Neuronal stem cell (in vitro differentiated cells): ENCODE results near the gene ZNF488.

Experiments
- DNase-seq: peaks from one replicate; pipeline ENCODE4 v3.0.0-alpha.2; 2013; ENCODE audit warnings: low spot score
- H2AFZ ChIP-seq: one replicate; pipeline ENCODE4 v1.6.1; 2013; ENCODE audit warnings: mild to moderate bottlenecking, low read length, inconsistent platforms
- H2AK5ac ChIP-seq: 2 replicates; pipeline ENCODE4 v1.6.1; 2013; ENCODE audit warnings: low read depth, mild to moderate bottlenecking, inconsistent platforms, low read length, moderate library complexity, mixed read lengths
- H2BK120ac ChIP-seq: 2 replicates; pipeline ENCODE4 v1.6.1; 2013; ENCODE audit warnings: low read depth, mild to moderate bottlenecking, inconsistent platforms, low read length, moderate library complexity, mixed read lengths
- H2BK12ac ChIP-seq: one replicate; pipeline ENCODE4 v1.6.1; 2013; ENCODE audit warnings: low read length, inconsistent platforms
- H2BK15ac ChIP-seq: 2 replicates; pipeline ENCODE4 v1.6.1; 2013; ENCODE audit warnings: mild to moderate bottlenecking, low read length, inconsistent platforms, mixed read lengths
- H2BK5ac ChIP-seq: one replicate; pipeline ENCODE4 v1.6.1; 2013; ENCODE audit warnings: inconsistent platforms, mild to moderate bottlenecking, low read length, moderate library complexity
- H3K14ac ChIP-seq: one replicate; pipeline ENCODE4 v1.6.1; 2013; ENCODE audit warnings: low read length, inconsistent platforms
- H3K18ac ChIP-seq: 2 replicates; pipeline ENCODE4 v1.6.1; 2013; ENCODE audit warnings: low read length, inconsistent platforms
- H3K23ac ChIP-seq: 2 replicates; pipeline ENCODE4 v1.6.1; 2013; ENCODE audit warnings: low read depth, mild to moderate bottlenecking, mixed read lengths, low read length, inconsistent platforms; ENCODE audit not compliant: poor library complexity
- H3K27ac ChIP-seq: replicated peaks from 3 replicates; pipeline ENCODE4 v1.5.1; 2013; ENCODE audit warnings: low read length, inconsistent platforms
- H3K27me3 ChIP-seq, 3 experiments: 2 replicates each; pipeline ENCODE4 v1.6.1; 2013; ENCODE audit warnings: low read length in 3 of 3, mild to moderate bottlenecking in 2 of 3, inconsistent platforms in 1 of 3, low read depth in 1 of 3, mixed read lengths in 1 of 3, moderate library complexity in 1 of 3; ENCODE audit not compliant: control insufficient read depth in 3 of 3, insufficient read depth in 3 of 3
- H3K36me3 ChIP-seq, 2 donors: replicated peaks in 1 of 2; 2 replicates each; pipeline ENCODE4 v1.6.1; 2013; ENCODE audit warnings: low read length in 2 of 2; ENCODE audit not compliant: control insufficient read depth in 2 of 2, insufficient read depth in 2 of 2
- H3K4ac ChIP-seq: 2 replicates; pipeline ENCODE4 v1.6.1; 2013; ENCODE audit warnings: inconsistent platforms, mild to moderate bottlenecking, low read length, moderate library complexity
- H3K4me1 ChIP-seq, 2 donors: 1 replicate in 1 of 2; 2 replicates in 1 of 2; pipeline ENCODE4 v1.6.1; 2013; ENCODE audit warnings: low read length in 2 of 2, low read depth in 1 of 2; ENCODE audit not compliant: control insufficient read depth in 2 of 2, insufficient read depth in 1 of 2
- H3K4me2 ChIP-seq: one replicate; pipeline ENCODE4 v1.6.1; 2013; ENCODE audit warnings: mild to moderate bottlenecking, low read length, inconsistent platforms; ENCODE audit not compliant: insufficient read depth, poor library complexity, severe bottlenecking
- H3K4me3 ChIP-seq, 2 donors: 2 replicates each; pipeline ENCODE4 v1.5.1; 2013; ENCODE audit warnings: low read length in 2 of 2, mild to moderate bottlenecking in 2 of 2, inconsistent platforms in 1 of 2, moderate library complexity in 1 of 2
- H3K79me1 ChIP-seq: one replicate; pipeline ENCODE4 v1.6.1; 2013; ENCODE audit warnings: low read depth, mild to moderate bottlenecking, inconsistent platforms, low read length, moderate library complexity
- H3K9ac ChIP-seq: one replicate; pipeline ENCODE4 v1.6.1; 2013; ENCODE audit warnings: mild to moderate bottlenecking, low read depth, low read length, inconsistent platforms; ENCODE audit not compliant: poor library complexity
- H3K9me3 ChIP-seq, 2 donors: replicated peaks in 1 of 2; 2 replicates each; pipeline versions ENCODE3 to v1.6.1; 2013; ENCODE audit warnings: low read length in 2 of 2, mild to moderate bottlenecking in 2 of 2, inconsistent platforms in 1 of 2, low read depth in 1 of 2, mixed read lengths in 1 of 2, moderate library complexity in 1 of 2; ENCODE audit not compliant: control insufficient read depth in 2 of 2, insufficient read depth in 1 of 2
- H4K8ac ChIP-seq: one replicate; pipeline ENCODE4 v1.6.1; 2013; ENCODE audit warnings: low read depth, mild to moderate bottlenecking, inconsistent platforms, low read length, moderate library complexity
- H4K91ac ChIP-seq: one replicate; pipeline ENCODE4 v1.6.1; 2013; ENCODE audit warnings: low read length, low read depth, mild to moderate bottlenecking, inconsistent platforms; ENCODE audit not compliant: poor library complexity
- WGBS, 2 donors: extraction: QIAGEN DNeasy Blood & Tissue Kit; methylation state at CpG; one replicate each; pipeline ENCODE4 v1.1.7; 2013; ENCODE audit warnings: missing lambda C conversion rate in 2 of 2, mixed read lengths in 1 of 2; ENCODE audit not compliant: insufficient read length in 2 of 2, insufficient replicate concordance in 1 of 2; ENCODE audit errors: extremely low coverage in 2 of 2; 5-methylcytosine and 5-hydroxymethylcytosine counted together

Gene ZNF488

DNA sequence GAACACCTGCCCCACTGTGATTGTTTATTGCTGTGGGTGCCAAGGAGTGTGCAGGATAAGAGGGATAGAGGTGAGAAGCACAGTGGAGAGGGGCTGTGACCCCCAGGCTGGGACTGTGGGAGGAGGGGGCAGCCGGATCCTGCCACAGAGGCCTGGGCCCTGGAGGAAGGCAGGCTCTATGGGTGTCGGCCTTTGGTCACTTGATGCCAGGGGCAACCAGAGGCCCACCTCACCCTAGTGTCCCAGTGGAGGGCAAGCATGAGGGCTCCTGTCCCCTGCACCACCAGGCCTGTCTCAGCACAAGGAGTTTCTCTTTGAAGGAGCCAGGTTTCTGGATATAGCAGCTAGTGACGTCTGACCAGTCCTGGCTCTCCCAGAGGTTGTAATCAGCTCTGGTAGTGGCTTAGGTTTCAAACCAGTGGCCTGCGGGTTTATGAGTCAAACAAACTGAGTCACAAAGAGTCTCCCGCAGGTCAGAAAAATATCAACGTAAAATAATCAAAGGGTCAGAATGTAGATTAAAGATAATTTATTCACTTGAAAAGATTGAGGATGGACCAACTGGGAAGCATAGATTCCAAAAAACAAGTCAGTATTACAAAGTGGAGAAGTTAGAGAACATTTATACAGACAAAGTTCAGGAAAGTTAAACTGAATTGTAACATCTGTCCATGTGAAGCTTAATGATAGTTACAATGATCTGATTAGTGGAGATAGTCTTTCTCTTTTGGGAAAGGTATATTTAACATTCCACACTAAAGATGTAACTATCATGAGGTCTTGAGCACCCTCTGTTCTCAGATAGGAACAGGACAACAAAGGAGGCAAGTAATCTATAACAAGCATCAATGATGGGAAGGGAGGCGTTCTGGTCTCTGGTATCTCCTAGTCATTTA is 37.2 kb upstream of the ZNF488 start:
- peak overlapping the region; percentile 68 for H2BK15ac ChIP-seq
- no peak overlapping the region for H3K4ac ChIP-seq
- H3K9ac ChIP-seq = no peak overlapping the region
- H3K9me3 ChIP-seq = no peaks in the 10 kb centered on the region
- no peak overlapping the region for H2BK5ac ChIP-seq
- H3K36me3 ChIP-seq = no peaks in the 10 kb centered on the region
- peak overlapping the region; percentile 87 for H4K8ac ChIP-seq
- H3K4me1 ChIP-seq = peaks cover 4 to 10% of the 10 kb centered on the region in 2 donors
- H3K27me3 ChIP-seq = peaks cover 0 to 3% (median 0%) of the 10 kb centered on the region in 3 experiments
- H2AFZ ChIP-seq = peak overlapping the region; percentile 86
- no peak for DNase-seq
- H3K4me3 ChIP-seq = peak overlapping the region in 1 of 2 donors; percentile 2
- H4K91ac ChIP-seq = peak overlapping the region; percentile 79
- no peak overlapping the region for H3K4me2 ChIP-seq
- peak overlapping the region; percentile 26 for H3K23ac ChIP-seq
- H2BK12ac ChIP-seq = peak overlapping the region; percentile 65
- H2AK5ac ChIP-seq = peak overlapping the region; percentile 80
- no peak overlapping the region for H3K27ac ChIP-seq
- no CpG with 5 or more reads among the region's 7 CpGs for WGBS, 2 donors
- peak overlapping the region; percentile 73 for H3K18ac ChIP-seq
- peaks cover 4% of the 10 kb centered on the region for H3K79me1 ChIP-seq
- peak overlapping the region; percentile 83 for H3K14ac ChIP-seq
- H2BK120ac ChIP-seq = peak overlapping the region; percentile 69

DNA sequence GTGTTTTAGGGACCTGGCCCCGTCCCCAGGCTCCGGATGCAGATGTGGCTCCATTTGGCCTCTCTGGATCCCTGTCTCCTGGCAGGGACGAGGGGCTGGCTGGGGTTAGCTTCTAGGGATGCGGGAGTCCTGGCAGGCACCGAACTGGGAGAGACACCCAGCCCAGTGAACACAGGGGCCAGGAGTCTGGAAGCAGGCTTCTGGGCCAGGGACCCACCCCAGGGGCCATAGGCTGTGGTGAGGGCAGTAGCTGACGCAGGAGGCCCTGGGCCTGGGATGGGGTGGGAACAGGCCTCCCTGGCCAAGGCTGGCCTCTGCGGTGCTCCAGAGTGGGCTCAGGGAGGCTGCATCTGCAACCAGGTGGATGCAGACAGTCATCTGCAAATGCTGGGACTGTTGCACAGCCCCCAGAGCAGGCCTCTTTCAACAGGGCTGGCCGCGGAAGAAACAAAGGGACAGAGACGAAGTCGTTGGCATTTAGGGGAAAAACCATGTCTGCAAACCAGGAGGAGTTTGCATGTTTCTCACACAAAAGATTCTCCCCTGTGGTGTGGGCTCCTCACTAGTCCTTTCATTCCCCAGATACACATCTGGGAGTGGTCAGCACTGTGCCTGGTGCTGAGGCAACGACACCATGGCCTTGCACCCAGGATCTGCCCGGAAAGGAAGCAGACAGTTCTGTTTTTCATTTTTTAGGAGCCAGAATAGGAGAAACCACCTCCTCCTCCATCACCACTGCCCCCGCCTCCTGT is 36.4 kb upstream of the ZNF488 start:
- no peak overlapping the region for H3K4me3 ChIP-seq
- H3K4me2 ChIP-seq = no peak overlapping the region
- H3K23ac ChIP-seq = peak overlapping the region; percentile 26
- H2AK5ac ChIP-seq = peak overlapping the region; percentile 80
- no peak for DNase-seq
- H2AFZ ChIP-seq = peak overlapping the region; percentile 86
- H3K14ac ChIP-seq = peak overlapping the region; percentile 83
- H3K4me1 ChIP-seq = peaks cover 4 to 10% of the 10 kb centered on the region in 2 donors
- H3K27ac ChIP-seq = no peak overlapping the region
- H2BK15ac ChIP-seq = peak overlapping the region; percentile 68
- H4K91ac ChIP-seq = peak overlapping the region; percentile 79
- H3K4ac ChIP-seq = no peak overlapping the region
- peaks cover 0 to 2% of the 10 kb centered on the region in 2 donors for H3K9me3 ChIP-seq
- H2BK120ac ChIP-seq = peak overlapping the region; percentile 69
- H4K8ac ChIP-seq = peak overlapping the region; percentile 87
- H3K9ac ChIP-seq = no peak overlapping the region
- WGBS, 2 donors = no CpG with 5 or more reads among the region's 14 CpGs
- H3K36me3 ChIP-seq = no peaks in the 10 kb centered on the region
- H3K18ac ChIP-seq = peak overlapping the region; percentile 89
- H2BK12ac ChIP-seq = peak overlapping the region; percentile 65
- H2BK5ac ChIP-seq = peak overlapping the region; percentile 72
- H3K27me3 ChIP-seq = peaks cover 0 to 3% (median 0%) of the 10 kb centered on the region in 3 experiments
- H3K79me1 ChIP-seq = peaks cover 4% of the 10 kb centered on the region

DNA sequence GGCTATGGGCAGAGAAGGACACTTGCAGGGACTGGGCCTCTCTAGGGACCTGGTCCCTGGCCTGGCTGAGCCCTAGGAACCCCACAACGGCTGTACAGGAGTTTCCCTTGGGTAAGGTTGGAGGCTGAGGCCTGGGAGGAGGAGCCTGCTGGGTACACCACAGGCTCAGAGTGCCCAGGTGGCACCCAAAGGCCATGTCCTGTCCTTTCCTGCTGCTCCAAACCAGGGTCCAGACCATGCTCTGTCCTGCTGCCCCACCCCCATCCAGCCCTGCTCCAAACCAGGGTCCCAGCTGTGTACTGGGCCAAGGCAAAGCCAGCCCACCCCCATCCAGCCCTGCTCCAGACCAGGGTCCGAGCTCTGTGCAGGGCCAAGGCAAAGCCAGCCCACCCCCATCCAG is 35.3 kb upstream of the ZNF488 start:
- no peak overlapping the region for H3K23ac ChIP-seq
- WGBS, 2 donors = no CpG with 5 or more reads among the region's 2 CpGs
- H3K79me1 ChIP-seq = peaks cover 4% of the 10 kb centered on the region
- H2AFZ ChIP-seq = no peak overlapping the region
- H2BK120ac ChIP-seq = no peak overlapping the region
- no peak overlapping the region for H3K4ac ChIP-seq
- peak overlapping the region; percentile 47 for H2AK5ac ChIP-seq
- no peak for DNase-seq
- H3K4me3 ChIP-seq = no peak overlapping the region
- no peak overlapping the region for H2BK12ac ChIP-seq
- peaks cover 4 to 10% of the 10 kb centered on the region in 2 donors for H3K4me1 ChIP-seq
- peak overlapping the region; percentile 42 for H3K18ac ChIP-seq
- H3K9ac ChIP-seq = no peak overlapping the region
- H4K91ac ChIP-seq = no peak overlapping the region
- no peak overlapping the region for H3K14ac ChIP-seq
- peaks cover 0 to 3% (median 0%) of the 10 kb centered on the region in 3 experiments for H3K27me3 ChIP-seq
- no peak overlapping the region for H3K27ac ChIP-seq
- H3K4me2 ChIP-seq = no peak overlapping the region
- peak overlapping the region; percentile 46 for H2BK15ac ChIP-seq
- H4K8ac ChIP-seq = no peak overlapping the region
- H2BK5ac ChIP-seq = no peak overlapping the region
- no peaks in the 10 kb centered on the region for H3K36me3 ChIP-seq
- H3K9me3 ChIP-seq = peaks cover 0 to 2% of the 10 kb centered on the region in 2 donors

DNA sequence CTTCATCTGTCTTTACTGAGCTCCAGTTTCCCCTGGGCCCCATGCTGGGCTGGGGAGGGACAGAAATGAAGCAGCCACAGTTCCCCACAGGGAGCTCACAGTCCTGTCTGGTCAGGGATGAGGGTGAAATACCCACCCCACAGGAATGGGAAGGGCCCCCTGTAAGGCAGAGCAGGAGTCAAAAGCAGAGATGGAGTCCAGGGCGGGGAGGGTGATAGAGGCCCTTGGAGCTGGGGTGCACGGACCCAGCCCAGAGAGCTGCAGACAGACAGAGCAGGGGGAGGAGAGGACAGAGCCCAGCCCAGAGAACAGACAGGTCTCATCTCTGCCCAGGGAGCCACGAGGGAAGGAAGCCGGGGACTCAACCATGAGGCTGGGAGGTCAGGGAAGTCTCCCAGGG is 34.9 kb upstream of the ZNF488 start:
- no peak overlapping the region for H3K4ac ChIP-seq
- H3K79me1 ChIP-seq = peaks cover 4% of the 10 kb centered on the region
- H4K91ac ChIP-seq = no peak overlapping the region
- no peak overlapping the region for H2BK120ac ChIP-seq
- H2AK5ac ChIP-seq = peak overlapping the region; percentile 47
- H2BK5ac ChIP-seq = no peak overlapping the region
- H3K27ac ChIP-seq = no peak overlapping the region
- peaks cover 0 to 2% of the 10 kb centered on the region in 2 donors for H3K9me3 ChIP-seq
- peak overlapping the region; percentile 46 for H2BK15ac ChIP-seq
- DNase-seq = no peak
- H3K4me1 ChIP-seq = peaks cover 4 to 10% of the 10 kb centered on the region in 2 donors
- H3K4me3 ChIP-seq = no peak overlapping the region
- peak overlapping the region; percentile 13 for H3K18ac ChIP-seq
- WGBS, 2 donors = no CpG with 5 or more reads among the region's 4 CpGs
- H3K4me2 ChIP-seq = no peak overlapping the region
- H3K23ac ChIP-seq = no peak overlapping the region
- H2AFZ ChIP-seq = no peak overlapping the region
- H3K9ac ChIP-seq = no peak overlapping the region
- H2BK12ac ChIP-seq = no peak overlapping the region
- no peak overlapping the region for H4K8ac ChIP-seq
- peaks cover 0 to 3% (median 0%) of the 10 kb centered on the region in 3 experiments for H3K27me3 ChIP-seq
- no peaks in the 10 kb centered on the region for H3K36me3 ChIP-seq
- H3K14ac ChIP-seq = no peak overlapping the region
